Stomach (tissue), 9 donors: ENCODE results near the gene TAF4. TPM values are rescaled to one million over a fixed set of nuclear protein-coding genes. Genes with fewer than 3 reads are reported as not detected.
A peak's percentile ranks its signal among the peaks of the same experiment; 100 is the strongest.

ENCODE experiments used
- DNase-seq, 2 donors: peaks; one replicate each; pipeline versions ENCODE4 v3.0.0 to v3.0.0-alpha.2; 2013 to 2019
- H3K27ac ChIP-seq, 5 donors: fragments of 200-600 bp in 4 of 5; sonication (generic) in 4 of 5; one replicate each; pipeline ENCODE4 v1.5.1; 2013 to 2019; ENCODE audit warnings: mild to moderate bottlenecking in 1 of 5, moderate library complexity in 1 of 5
- H3K27me3 ChIP-seq, 3 donors: fragments of 200-600 bp; sonication (generic); one replicate each; pipeline ENCODE4 v1.5.1; 2017 to 2019; ENCODE audit warnings: mixed run types in 1 of 3
- H3K36me3 ChIP-seq, 4 donors: fragments of 200-600 bp; sonication (generic); 1 replicate in 3 of 4; 2 replicates in 1 of 4; pipeline ENCODE4 v1.5.1; 2016 to 2019
- H3K4me1 ChIP-seq, 4 donors: fragments of 200-600 bp; sonication (generic); one replicate each; pipeline ENCODE4 v1.5.1; 2016 to 2019
- H3K4me3 ChIP-seq, 4 donors: fragments of 200-600 bp; sonication (generic) in 3 of 4; one replicate each; pipeline ENCODE4 v1.5.1; 2016 to 2019; ENCODE audit warnings: mild to moderate bottlenecking in 1 of 4
- H3K9me3 ChIP-seq, 4 donors: fragments of 200-600 bp; sonication (generic); one replicate each; pipeline ENCODE4 v1.5.1; 2016 to 2019
- CTCF ChIP-seq, 7 experiments: fragments of 450-650 bp in 4 of 7; fragments of 200-600 bp in 3 of 7; sonication (generic) in 3 of 7; IDR thresholded peaks; one replicate each; pipeline ENCODE4 v1.5.1; 2016 to 2019; ENCODE audit warnings: antibody characterized with exemption in 7 of 7, control low read depth in 2 of 7, mild to moderate bottlenecking in 1 of 7
- EP300 ChIP-seq: sonication (generic); formaldehyde crosslinking; IDR thresholded peaks from one replicate; pipeline ENCODE4 v1.6.1; 2017; ENCODE audit warnings: antibody characterized with exemption
- POLR2A ChIP-seq, 4 donors: fragments of 450-650 bp; IDR thresholded peaks; one replicate each; pipeline ENCODE4 v1.6.1; 2016; ENCODE audit warnings: antibody characterized with exemption in 4 of 4, control low read depth in 2 of 4, mild to moderate bottlenecking in 1 of 4, moderate library complexity in 1 of 4
- POLR2AphosphoS5 ChIP-seq, 3 donors: sonication (generic); formaldehyde crosslinking; IDR thresholded peaks; one replicate each; pipeline ENCODE4 v1.6.1; 2016; ENCODE audit warnings: antibody characterized with exemption in 3 of 3
- WGBS, 5 donors: extraction: QIAGEN DNeasy Blood & Tissue Kit in 3 of 5; methylation state at CpG; one replicate each; pipeline versions ENCODE4 v1.1.5 to v1.1.7; 2013 to 2018; 5-methylcytosine and 5-hydroxymethylcytosine counted together
- intact Hi-C: fragments of 100-400 bp; cut with DNase I; formaldehyde crosslinking; loops from one replicate; pipeline ENCODE4 v1.15.1; 2023; ENCODE audit warnings: low total_unique reads
- polyA plus RNA-seq, 3 donors: library from polyadenylated mRNA; stranded (reverse); fragments of 200-250 nt; gene quantifications; one replicate each; pipeline ENCODE4 v1.2.3, GENCODE V29; 2013
- total RNA-seq, 5 donors: library from RNA; depleted of rRNA; stranded (reverse); fragments of >200 nt; gene quantifications; one replicate each; pipeline versions ENCODE4 v1.1.0 to v1.2.3, GENCODE V29; 2014 to 2016
- donor health status: healthy with polysubstance abuse.
- donor health status: Bipolar disorder and iron deficiency.
- donor health status: healthy.

The TAF4 gene
- total and polyA plus RNA-seq, 8 donors: 3.2 to 33.9 (median 11.2) TPM

- peak overlapping the region in 1 of 5 donors; percentile 42 for H3K27ac ChIP-seq
- no peak for DNase-seq
- peaks cover under 1 to 52% (median 33%) of the 10 kb centered on the region in 4 donors for H3K4me1 ChIP-seq
- intact Hi-C loops: no loop called here
- no peaks in the 10 kb centered on the region for H3K36me3 ChIP-seq
- TF ChIP-seq EP300: no peak
- no peak for TF ChIP-seq POLR2A (IDR thresholded peaks at IDR 0.05)
- TF ChIP-seq POLR2AphosphoS5 (IDR thresholded peaks at IDR 0.05): no peak
- no peak for TF ChIP-seq CTCF (IDR thresholded peaks at IDR 0.05)
- no peaks in the 10 kb centered on the region for H3K27me3 ChIP-seq
- WGBS, 5 donors: 88 to 92% (median 91%) methylated on average over 15 of the region's 15 CpGs
- H3K4me3 ChIP-seq: no peak overlapping the region
- no peaks in the 10 kb centered on the region for H3K9me3 ChIP-seq
Observed at GRCh38 chr20:62031462-62032092, 34.1 kb downstream of the TAF4 start.

- intact Hi-C loops: no loop called here
- no peak overlapping the region for H3K4me3 ChIP-seq
- no peaks in the 10 kb centered on the region for H3K36me3 ChIP-seq
- WGBS, 5 donors: 57 to 68% (median 64%) methylated on average over 14 of the region's 14 CpGs
- H3K27ac ChIP-seq: peak overlapping the region in 1 of 5 donors; percentile 42
- no peaks in the 10 kb centered on the region for H3K9me3 ChIP-seq
- TF ChIP-seq POLR2AphosphoS5 (IDR thresholded peaks at IDR 0.05) (no peak), POLR2A (IDR thresholded peaks at IDR 0.05) (no peak), EP300 (no peak), CTCF (IDR thresholded peaks at IDR 0.05) (no peak)
- DNase-seq: peak in 1 of 2 donors; percentile 58
- H3K4me1 ChIP-seq: peaks cover 7 to 58% (median 39%) of the 10 kb centered on the region in 4 donors
- no peaks in the 10 kb centered on the region for H3K27me3 ChIP-seq
Observed at GRCh38 chr20:62030834-62031434, 34.7 kb downstream of the TAF4 start.

- Histone ChIP-seq H3K36me3 (no peaks in the 10 kb centered on the region), H3K9me3 (no peaks in the 10 kb centered on the region), H3K4me1 (peaks cover 13 to 64% (median 44%) of the 10 kb centered on the region in 4 donors), H3K27me3 (no peaks in the 10 kb centered on the region), H3K27ac (no peak overlapping the region), H3K4me3 (no peak overlapping the region)
- intact Hi-C loops: no loop called here
- 79 to 85% (median 82%) methylated on average over 9 of the region's 9 CpGs for WGBS, 5 donors
- no peak for DNase-seq
- TF ChIP-seq CTCF (IDR thresholded peaks at IDR 0.05): no peak
- no peak for TF ChIP-seq POLR2A (IDR thresholded peaks at IDR 0.05)
- no peak for TF ChIP-seq POLR2AphosphoS5 (IDR thresholded peaks at IDR 0.05)
- TF ChIP-seq EP300: no peak
Observed at GRCh38 chr20:62030357-62030756, 35.3 kb downstream of the TAF4 start.

- intact Hi-C loops: no loop called here
- no peaks in the 10 kb centered on the region for H3K36me3 ChIP-seq
- WGBS, 5 donors: 89 to 98% (median 96%) methylated on average over 20 of the region's 20 CpGs
- DNase-seq: no peak
- H3K9me3 ChIP-seq: no peaks in the 10 kb centered on the region
- no peaks in the 10 kb centered on the region for H3K27me3 ChIP-seq
- H3K27ac ChIP-seq: no peak overlapping the region
- peaks cover 13 to 66% (median 46%) of the 10 kb centered on the region in 4 donors for H3K4me1 ChIP-seq
- H3K4me3 ChIP-seq: no peak overlapping the region
- no peak for TF ChIP-seq POLR2AphosphoS5 (IDR thresholded peaks at IDR 0.05)
- TF ChIP-seq POLR2A (IDR thresholded peaks at IDR 0.05): no peak
- no peak for TF ChIP-seq CTCF (IDR thresholded peaks at IDR 0.05)
- TF ChIP-seq EP300: no peak
Observed at GRCh38 chr20:62029949-62030348, 35.7 kb downstream of the TAF4 start.
